ENCODE data around the gene FAIM.

DNA sequence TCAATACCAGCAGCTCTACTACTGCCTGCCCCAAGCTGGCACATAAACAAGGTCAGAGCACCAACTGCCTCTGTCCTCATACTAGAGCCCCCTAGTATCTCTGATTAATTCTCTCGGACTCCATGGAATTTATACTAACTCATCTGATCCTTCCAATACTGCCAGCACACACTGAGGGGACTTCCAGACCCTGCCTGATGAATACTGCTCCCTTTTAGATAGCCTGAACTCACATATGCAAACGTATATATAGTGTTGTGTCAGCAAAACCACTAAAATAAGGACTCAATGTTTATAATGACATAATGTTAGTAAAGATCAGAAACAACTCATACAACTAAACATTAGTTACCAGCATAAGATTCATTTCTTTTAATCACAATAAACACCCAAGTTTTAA is 39.5 kb upstream of the FAIM start:
- TF ChIP-seq, protein P1, sequence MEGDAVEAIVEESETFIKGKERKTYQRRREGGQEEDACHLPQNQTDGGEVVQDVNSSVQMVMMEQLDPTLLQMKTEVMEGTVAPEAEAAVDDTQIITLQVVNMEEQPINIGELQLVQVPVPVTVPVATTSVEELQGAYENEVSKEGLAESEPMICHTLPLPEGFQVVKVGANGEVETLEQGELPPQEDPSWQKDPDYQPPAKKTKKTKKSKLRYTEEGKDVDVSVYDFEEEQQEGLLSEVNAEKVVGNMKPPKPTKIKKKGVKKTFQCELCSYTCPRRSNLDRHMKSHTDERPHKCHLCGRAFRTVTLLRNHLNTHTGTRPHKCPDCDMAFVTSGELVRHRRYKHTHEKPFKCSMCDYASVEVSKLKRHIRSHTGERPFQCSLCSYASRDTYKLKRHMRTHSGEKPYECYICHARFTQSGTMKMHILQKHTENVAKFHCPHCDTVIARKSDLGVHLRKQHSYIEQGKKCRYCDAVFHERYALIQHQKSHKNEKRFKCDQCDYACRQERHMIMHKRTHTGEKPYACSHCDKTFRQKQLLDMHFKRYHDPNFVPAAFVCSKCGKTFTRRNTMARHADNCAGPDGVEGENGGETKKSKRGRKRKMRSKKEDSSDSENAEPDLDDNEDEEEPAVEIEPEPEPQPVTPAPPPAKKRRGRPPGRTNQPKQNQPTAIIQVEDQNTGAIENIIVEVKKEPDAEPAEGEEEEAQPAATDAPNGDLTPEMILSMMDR (IDR thresholded peaks at IDR 0.05; ENCODE audit: low read depth, low read length, missing input control): no peak
- TF ChIP-seq RAD21 (IDR thresholded peaks at IDR 0.05): no peak
- TF ChIP-seq, protein P2, sequence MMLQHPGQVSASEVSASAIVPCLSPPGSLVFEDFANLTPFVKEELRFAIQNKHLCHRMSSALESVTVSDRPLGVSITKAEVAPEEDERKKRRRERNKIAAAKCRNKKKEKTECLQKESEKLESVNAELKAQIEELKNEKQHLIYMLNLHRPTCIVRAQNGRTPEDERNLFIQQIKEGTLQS (IDR thresholded peaks at IDR 0.05): no peak
- no peak for TF ChIP-seq EGR1 (IDR thresholded peaks at IDR 0.05; ENCODE audit: low read depth in 2 of 2)
- TF ChIP-seq, protein P3, sequence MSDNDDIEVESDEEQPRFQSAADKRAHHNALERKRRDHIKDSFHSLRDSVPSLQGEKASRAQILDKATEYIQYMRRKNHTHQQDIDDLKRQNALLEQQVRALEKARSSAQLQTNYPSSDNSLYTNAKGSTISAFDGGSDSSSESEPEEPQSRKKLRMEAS (IDR thresholded peaks at IDR 0.05): no peak
- TF ChIP-seq, protein P4, sequence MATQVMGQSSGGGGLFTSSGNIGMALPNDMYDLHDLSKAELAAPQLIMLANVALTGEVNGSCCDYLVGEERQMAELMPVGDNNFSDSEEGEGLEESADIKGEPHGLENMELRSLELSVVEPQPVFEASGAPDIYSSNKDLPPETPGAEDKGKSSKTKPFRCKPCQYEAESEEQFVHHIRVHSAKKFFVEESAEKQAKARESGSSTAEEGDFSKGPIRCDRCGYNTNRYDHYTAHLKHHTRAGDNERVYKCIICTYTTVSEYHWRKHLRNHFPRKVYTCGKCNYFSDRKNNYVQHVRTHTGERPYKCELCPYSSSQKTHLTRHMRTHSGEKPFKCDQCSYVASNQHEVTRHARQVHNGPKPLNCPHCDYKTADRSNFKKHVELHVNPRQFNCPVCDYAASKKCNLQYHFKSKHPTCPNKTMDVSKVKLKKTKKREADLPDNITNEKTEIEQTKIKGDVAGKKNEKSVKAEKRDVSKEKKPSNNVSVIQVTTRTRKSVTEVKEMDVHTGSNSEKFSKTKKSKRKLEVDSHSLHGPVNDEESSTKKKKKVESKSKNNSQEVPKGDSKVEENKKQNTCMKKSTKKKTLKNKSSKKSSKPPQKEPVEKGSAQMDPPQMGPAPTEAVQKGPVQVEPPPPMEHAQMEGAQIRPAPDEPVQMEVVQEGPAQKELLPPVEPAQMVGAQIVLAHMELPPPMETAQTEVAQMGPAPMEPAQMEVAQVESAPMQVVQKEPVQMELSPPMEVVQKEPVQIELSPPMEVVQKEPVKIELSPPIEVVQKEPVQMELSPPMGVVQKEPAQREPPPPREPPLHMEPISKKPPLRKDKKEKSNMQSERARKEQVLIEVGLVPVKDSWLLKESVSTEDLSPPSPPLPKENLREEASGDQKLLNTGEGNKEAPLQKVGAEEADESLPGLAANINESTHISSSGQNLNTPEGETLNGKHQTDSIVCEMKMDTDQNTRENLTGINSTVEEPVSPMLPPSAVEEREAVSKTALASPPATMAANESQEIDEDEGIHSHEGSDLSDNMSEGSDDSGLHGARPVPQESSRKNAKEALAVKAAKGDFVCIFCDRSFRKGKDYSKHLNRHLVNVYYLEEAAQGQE (IDR thresholded peaks at IDR 0.05): no peak
- no peak for TF ChIP-seq TAF1 (conservative IDR thresholded peaks at IDR 0.05)
- no peak for TF ChIP-seq NR2F2 (IDR thresholded peaks at IDR 0.05)
- no peak for TF ChIP-seq YY1 (IDR thresholded peaks at IDR 0.05)
- TF ChIP-seq JUND (IDR thresholded peaks at IDR 0.05): no peak
- TF ChIP-seq HNF4A (conservative IDR thresholded peaks at IDR 0.05): no peak
- TF ChIP-seq RXRA (IDR thresholded peaks at IDR 0.05): no peak
- TF ChIP-seq, protein P5, sequence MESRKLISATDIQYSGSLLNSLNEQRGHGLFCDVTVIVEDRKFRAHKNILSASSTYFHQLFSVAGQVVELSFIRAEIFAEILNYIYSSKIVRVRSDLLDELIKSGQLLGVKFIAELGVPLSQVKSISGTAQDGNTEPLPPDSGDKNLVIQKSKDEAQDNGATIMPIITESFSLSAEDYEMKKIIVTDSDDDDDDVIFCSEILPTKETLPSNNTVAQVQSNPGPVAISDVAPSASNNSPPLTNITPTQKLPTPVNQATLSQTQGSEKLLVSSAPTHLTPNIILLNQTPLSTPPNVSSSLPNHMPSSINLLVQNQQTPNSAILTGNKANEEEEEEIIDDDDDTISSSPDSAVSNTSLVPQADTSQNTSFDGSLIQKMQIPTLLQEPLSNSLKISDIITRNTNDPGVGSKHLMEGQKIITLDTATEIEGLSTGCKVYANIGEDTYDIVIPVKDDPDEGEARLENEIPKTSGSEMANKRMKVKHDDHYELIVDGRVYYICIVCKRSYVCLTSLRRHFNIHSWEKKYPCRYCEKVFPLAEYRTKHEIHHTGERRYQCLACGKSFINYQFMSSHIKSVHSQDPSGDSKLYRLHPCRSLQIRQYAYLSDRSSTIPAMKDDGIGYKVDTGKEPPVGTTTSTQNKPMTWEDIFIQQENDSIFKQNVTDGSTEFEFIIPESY (IDR thresholded peaks at IDR 0.05): no peak
